GM19455 (cell line): ENCODE results near the gene TTC7B.

Experiments
- ATAC-seq: cut with Tn5 transposase; IDR thresholded peaks from one replicate; pipeline ENCODE4 v1.9.1; 2021; ENCODE audit not compliant: unreplicated experiment

TTC7B gene

DNA sequence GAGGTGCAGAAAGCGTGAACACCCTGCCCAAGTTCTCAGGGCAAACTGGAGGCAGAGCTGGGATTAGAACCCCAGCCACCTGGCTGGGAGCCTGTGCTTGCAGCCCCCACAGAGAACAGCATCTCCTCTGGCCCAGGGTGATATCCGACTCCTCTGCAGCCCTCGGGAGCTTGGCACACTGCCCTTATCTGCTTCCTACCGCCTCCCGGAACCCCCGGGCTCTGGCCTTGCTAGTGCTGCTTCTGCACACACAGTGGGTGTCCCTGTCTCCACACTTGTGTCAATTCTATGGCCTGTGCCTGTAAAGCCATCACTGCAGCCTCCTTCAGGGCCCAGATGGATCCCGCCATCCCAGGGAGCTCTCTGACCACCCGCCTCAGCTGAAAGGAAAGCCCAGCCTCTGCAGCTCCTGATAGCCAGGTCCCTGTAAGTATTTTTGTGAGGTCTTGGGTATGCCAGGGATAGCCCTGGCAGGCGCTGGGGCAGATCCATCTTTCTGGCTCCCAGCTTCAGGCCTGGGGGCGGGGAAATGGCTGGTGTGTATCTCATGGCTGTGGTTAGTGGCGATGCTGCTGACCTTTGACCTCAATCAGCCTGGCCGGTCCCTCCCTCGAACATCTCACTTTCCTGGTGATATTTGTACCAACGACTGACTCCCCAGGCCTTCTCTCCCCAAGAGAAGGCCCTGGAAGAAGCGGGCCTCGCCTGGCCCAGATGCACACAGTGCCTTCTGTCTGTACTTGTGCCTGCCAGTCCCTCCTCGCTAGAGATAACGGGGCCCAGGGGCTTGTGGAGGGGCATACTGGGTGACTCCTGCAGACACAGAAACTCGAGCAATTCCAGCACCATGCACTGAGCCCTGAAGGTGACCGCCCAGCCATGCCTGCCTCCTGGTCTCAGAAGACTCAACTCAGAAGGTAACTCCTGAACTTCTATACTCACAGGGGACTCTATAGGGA lies 235.6 kb downstream of the TTC7B start:
- ATAC-seq, result no peak

DNA sequence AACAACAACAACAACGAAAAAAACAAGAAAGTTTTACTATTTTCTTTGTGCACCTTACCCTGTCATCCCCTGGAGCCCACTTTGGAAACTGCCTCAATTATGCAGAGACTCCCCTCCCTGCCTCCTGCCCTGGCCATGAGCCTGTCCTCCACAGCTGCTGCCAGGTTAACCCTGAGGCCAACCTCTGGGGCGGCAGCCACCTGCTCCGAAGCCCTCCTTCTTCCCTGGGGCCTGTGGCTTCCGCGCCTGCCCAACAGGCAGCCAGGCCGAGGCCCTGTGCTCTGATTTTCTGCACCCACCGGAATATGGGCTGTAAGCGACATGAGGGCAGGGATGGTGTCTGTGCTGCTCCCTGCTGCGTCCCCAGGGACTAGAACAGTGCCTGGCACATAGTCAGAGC lies 236.4 kb downstream of the TTC7B start:
- no peak for ATAC-seq

DNA sequence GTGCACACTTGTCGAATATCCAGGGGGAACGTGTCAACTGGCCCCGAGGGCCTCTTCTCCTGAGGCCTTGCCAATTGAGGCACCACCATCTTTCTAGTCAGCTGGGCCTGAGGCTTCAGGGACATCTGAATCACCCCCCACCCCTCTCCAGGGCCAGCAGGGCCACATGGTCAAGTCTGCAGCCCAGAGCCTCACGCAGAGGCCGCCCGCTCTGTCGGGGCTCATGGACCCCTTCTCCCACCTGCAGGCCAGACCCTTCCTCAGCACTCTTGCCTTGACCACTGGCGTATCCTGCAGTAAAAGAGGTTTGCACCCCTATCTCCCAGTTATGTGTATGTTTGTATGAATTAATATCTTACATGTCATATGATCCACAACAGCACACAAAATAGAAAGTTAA lies 237.1 kb downstream of the TTC7B start:
- ATAC-seq, result no peak

DNA sequence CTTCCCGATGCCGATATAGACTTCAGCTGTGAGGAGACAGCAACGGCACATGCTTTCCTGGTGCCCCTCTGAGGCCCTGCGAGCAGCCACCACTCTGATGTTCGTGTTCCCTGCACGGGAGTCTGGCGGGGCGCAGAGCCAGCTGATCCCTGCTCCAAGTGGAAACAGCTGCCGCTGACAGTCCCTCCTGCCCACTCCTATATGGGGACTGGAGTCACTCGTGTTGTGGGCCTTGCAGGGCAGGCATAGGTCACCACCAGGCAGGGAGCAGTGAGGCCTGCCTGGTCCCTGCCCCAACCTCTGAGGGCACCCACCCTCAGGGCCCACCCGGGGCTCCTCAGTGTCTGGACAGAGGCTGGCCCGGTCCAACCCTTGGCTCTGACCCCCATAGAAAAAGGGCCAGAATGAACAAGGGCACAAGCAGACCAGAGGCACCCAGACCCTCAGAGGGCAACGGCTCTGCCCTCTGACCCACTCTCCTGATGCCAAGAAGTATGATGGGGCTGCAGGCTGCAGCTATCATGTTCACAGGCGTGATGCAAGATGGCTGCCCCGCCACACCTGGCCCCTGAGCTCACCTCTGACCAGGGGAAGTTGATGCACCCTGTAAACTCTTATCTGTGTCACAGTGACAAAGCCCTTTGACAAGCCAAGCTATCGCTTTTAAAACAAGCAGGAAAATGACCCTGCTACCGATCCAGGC lies 237.8 kb downstream of the TTC7B start:
- ATAC-seq, result no peak

DNA sequence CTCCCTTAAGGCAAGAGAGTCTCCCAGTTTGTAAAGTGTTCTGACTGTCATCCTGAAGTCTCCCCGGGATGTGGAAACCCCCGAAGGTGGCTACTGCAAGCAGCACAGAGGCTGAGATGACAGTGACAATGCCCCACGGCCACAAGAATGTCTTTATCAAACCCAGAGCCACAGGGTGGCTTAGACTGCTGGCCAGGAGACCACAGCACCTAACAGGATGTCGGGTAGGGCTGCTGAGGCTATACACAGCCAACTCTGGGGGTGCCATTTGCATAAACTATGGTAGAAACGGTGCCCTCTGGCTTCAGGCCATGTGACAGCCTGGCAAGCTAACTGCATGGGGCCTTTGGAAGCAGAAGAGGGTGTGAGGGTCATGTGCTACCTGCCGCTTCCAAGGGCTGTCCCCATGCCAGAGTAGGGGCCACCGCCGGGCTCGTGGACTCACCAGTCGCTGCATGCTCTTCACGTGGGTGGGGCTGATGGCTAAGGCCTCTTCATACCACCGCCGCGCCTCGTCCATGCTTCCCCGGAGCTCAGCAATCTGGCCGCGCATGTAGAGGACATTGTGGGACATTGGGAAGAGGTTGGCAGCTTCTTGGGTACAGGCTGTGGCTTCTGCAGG lies 238.5 kb downstream of the TTC7B start:
- no peak for ATAC-seq

DNA sequence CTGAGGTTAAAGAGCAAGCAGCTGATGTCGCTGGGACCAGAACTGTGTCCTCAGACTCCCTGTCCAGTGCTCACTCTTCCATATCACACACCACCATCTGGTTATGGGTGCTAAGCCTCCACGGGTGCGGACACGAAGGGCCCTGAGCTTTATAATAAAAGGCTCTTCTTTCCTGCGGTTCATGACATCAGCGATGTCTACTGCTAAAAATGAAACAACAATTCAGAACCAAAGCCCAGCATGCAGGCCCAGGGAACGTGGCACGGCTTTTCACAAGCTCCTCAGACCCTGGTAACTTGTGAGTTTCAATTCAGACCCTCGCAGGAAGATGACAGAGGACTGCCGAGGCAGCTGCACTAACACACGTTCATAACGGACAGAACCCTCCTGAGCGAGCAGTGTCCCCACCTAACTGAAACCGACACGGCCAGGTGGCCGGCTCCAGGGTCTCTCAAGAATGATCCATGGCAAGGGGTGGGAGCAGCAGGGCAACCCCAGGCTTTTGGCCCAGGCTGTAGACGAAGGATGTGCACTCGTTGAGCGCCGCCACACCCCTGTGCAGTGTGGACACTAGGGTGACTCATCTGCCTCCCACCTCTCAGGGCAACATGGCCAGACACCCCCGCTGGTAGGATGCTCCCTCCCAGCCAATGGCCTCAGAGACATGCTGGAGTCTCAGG lies 239.1 kb downstream of the TTC7B start:
- no peak for ATAC-seq

DNA sequence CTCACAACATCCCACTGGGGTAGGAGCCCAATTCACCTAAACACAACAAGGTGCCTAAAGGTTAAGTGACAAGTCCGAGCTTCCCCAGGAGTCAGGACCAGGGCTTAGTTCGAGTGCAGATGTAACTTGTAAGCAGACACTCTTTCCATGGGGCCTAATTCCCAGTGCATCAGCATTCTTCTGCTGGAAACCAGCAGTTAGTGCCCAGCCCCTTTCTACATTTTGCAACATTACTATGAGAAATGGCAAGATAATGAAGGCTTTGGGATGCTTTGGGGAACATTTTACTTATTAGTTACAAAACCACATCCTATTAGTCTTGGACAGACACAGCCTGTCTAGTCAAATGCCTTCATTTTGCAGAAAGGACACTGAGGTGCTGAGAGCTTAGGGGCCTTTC lies 239.6 kb downstream of the TTC7B start:
- ATAC-seq, result no peak

DNA sequence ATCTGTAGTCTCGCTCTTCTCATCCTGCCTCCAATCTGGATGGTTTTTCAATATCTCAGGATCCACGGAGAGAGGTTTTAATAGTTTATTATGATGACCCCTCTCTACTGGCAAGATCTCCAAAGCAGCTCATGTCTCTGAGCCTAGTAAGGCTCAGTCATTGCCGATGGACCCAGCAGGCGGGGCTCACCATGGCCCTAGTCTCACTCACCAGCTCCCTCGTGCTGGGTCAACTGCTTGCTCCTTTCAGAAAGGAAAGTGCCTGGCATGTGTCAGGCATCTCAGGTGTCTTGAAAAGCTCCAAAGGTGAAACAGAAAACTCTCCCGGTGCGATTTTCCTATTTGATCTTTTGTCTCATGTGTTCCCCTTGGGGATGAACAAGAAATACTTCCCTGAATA lies 240.4 kb downstream of the TTC7B start:
- no peak for ATAC-seq

DNA sequence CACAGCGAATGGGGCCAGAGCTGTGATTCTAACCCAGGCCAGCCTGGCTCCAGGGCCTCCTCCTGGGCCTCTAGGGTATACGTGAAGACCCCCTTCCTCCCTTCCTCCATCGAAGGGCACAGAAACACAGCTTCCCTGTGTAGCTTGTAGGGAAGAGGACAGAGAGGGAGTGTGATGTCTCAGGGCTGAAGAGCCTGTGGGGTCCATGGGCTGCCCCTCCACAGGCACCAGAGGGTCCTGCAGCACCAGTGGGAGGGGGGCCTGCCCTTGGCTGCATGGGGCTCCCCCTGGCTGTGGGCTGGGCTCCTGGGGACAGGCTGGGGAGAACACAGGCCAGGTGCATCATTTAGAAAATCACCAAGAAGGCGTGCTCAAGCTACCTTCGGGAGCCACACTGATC lies 240.9 kb downstream of the TTC7B start:
- no peak for ATAC-seq

DNA sequence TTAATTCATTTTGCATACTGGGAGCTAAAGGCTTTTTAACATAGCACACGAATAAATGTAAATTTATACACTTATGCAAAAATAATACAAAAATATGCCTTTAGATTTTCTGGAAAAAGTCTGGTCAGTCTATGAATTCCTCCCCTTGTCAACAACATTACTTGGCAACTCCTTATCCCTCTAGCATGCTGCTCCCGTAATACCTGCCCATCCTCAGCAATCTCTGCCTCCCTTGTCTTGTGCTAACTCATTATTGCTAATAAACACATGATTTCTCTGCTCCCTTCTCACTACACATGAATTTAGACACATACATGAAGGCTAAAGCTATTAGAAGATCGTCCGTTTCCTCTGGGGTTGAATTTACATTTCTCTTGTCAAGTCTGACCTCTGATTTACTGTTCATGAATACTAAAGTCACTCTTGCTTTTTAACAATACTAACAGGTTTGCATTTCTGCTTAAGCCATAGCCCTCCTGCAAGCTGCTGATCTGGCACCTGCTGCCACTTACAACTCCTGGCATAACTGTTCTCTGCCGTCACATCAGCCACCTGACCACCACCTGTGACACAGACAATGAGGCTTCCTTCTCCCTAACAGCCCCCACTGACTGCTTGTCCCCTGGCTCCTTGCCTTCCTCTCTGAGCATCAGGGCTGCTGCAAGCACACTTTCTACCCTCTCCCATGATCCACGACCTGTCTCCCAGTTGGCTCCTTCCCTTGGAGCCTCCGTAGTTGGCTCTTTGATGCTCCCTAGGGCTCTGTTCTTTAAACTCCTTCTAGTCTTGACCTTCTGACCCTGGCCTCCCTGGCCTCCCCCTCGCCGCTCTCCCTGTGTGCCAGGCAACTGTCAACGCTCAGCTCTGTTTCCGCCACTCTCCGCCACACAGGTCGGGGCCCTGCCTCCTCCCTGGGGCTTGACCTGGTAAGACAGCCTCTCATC lies 241.8 kb downstream of the TTC7B start:
- ATAC-seq, result no peak

DNA sequence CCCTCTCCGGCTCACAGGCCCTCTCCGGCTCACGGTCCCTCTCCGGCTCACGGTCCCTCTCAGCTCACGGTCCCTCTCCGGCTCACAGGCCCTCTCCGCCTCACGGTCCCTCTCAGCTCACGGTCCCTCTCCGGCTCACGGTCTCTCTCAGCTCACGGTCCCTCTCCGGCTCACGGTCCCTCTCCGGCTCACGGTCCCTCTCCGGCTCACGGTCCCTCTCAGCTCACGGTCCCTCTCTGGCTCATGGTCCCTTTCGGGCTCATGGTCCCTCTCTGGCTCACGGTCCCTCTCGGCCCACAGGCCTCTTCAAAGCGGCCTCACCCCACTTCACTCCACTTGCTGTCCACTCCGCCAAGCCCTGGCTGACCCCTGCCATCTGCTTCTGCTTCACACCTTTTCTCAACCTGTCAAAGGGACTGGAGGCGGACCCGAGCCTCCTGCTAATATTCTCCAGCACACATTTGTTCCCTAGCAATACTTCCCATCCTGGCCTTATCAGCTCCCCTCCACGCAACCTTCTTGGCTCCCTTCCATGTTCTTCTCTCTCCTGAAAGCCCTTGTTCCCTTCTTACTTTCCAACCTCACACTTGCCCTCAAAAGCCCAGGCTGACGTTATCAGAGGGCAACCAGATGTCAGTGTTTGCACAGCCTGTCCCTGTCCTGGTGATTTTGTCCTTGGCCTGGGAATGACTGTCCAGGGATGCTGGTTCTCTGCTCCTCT lies 242.7 kb downstream of the TTC7B start:
- no peak for ATAC-seq

DNA sequence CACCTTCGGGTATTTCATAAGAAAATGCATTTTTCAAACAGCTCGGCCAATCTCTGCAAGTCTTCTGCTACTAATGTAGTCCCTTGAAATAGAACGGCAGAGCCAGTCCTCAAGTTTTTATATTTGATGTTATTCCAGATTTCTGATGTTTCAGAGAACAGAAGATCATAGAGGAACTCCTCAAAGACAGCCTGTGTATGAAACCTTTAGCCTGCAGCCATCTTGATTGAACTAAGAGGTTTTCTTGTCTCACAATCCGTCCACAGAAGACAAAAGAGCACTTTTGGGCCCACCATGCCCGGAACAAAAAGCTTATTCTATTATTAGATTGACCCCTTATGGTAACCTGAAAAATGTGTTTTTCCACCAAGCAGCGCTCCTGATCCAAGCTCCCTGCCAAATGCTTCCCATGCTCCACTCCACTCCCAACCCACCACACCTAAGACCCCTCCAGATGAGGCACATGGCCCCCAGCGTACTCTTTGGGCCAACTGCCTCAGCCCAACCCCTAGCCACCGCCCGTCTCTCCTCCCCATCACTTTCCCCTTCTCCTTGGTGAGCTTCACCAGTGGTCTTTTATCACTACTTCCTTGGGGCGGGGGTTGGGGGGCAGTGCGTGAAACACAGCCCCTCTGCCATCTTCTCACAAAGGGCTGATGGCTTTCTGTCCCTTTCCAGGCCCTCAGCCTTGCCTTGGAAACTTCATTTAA lies 243.6 kb downstream of the TTC7B start:
- no peak for ATAC-seq

DNA sequence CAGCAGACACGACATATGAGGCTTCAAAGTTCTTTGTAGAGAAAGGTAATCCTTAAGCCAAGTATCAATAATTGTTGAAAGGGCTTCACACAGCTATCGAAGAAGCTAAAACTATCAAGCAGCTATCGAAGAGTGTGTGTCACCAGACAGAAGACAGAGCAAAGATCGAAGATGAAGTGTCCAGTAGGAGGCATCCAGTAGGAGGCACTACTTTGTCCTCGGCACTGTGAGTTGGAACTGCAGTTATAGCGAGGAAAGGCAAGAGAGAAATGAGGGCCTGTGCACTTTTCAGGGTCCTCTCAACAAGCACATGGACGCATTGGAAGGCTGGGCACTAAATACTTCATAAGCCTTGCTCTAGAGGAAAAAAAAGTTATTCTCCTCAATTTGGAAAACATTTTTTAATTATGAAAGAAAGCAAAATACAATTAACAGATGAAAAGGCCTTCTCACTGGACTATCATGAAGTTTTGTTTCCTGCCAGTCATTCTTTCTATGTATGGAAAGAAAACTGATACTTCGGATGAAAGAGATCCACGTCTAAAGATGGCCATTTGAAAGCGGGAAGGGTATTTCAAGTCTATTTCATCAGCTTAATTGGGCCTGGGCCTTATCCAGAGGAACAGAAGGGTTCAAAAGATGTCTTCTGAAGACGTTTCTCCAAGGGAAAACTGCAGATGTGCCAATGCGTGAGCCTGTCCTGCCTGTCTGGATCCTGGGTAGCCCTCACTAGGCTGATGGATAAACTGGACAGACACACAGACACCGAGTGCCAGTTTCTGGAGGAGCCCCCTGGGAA lies 244.9 kb downstream of the TTC7B start:
- no peak for ATAC-seq

DNA sequence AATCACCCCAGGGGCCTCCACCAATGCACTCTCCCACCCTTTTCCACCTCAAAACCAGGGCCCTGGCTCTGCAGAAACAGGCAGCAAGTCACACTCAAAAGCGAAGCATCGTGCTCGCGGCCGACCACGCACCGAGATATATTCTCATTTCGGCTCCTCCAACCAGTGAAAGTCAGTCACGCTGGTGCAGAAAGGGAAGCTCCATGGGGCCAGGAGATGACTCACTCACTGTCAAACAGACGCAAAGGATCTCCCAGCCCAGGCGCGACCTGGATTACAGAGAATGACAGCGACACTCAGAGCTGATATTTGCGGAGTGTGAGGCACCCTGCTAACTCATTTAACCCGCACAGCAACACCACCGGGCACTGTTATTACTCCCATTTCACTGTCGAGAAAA lies 245.8 kb downstream of the TTC7B start:
- no peak for ATAC-seq

DNA sequence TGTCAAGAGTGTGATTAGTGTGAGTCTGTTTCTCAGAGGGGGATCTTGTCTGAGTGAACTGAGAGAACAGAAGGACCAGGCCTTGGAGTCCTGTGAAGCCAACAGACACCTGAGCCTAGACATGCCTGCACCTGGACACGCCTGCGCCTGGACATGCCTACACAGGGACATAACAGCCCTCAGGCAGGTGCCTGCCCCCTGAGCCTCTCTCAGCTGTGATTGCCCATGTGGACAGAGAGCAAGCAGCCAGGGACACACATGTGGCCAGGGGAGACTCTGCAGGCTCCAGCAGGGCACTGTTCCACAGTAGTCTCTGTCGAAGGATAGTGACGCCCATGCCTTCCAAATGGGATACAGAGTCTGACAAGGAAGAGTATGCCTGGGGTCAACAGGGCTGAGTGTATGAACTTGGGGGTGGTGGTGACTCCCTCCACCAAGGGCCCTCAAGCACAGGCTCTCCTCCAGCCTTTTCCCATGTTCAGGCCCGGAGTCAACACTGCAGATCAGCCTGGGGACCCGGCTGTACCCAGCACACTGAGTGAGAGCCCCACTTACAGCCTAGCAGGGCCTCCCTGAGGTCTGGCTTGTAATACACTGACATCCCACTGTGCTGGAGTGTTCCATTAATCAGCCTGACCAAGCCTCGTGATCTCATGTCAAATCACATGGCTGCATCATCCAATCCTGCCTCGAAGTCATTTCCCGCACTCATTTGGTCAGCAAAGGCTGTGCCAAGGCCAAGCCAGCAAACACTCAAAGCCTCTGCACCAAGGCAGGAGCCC lies 246.4 kb downstream of the TTC7B start:
- no peak for ATAC-seq

DNA sequence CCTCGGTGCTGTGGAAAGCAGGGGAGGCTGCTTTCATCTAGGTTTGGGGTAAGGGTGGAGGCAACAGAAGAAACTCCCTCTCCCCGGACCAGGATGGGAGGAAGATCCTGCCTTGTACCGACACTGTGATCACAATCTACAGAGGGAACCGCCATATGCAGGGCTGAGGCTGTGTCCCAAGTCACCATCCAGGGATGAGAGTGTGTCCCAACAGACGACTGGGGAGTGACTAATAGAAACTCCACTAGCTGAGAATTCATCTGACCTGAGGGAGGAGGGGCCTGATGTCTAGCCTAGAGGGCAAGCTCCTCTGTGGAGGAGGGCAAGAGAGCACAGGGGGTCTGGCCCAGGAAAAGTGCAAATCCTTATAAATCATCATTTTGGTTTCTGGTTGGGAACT lies 247.0 kb downstream of the TTC7B start:
- no peak for ATAC-seq

DNA sequence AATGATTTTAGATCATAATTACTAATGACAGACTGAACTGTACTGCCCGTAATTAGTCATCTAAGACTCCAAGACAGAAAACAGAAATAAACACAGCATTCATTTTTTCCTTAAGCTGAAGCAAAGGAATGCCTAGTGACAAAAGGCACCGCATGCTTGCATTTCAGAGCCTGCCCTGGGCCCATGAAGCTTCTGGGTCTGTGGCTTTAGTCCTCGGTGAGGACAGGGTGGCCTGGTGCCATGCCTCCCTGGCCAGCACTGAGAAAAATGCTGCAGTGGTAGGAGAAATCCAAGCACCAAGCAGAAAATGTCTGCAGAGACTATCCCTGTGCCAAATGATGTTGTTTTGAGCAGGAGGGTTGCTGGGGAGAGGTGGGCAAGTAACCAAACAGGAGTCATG lies 247.8 kb downstream of the TTC7B start:
- ATAC-seq, result no peak
